Activated CD8-positive, alpha-beta memory T cell treated with anti-CD3 and anti-CD28 coated beads for 24 hours (primary cell): ENCODE data around the gene PDGFD.

Experiments
- DNase-seq: peaks from one replicate; pipeline ENCODE4 v3.0.0-alpha.2; 2020

The PDGFD gene

DNA sequence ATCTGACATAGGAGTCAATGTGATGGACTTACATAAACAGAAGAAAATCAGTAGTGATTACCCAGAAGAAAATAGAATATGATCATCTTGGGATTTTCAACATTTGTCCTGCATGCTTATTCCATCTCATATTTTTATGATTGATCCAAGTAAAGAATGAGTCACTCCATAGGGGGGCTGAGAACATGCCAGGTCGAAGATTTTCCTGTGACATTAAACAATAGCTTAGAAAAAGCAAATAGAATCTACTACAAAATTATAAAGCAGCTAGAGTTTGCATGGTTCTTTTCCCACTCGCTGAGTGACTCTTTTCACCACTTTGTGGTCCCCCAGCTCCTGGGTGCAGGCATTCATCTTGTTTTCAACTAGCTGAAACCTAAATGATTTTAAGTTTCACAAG is 71.2 kb downstream of the PDGFD start:
- DNase-seq: no peak

DNA sequence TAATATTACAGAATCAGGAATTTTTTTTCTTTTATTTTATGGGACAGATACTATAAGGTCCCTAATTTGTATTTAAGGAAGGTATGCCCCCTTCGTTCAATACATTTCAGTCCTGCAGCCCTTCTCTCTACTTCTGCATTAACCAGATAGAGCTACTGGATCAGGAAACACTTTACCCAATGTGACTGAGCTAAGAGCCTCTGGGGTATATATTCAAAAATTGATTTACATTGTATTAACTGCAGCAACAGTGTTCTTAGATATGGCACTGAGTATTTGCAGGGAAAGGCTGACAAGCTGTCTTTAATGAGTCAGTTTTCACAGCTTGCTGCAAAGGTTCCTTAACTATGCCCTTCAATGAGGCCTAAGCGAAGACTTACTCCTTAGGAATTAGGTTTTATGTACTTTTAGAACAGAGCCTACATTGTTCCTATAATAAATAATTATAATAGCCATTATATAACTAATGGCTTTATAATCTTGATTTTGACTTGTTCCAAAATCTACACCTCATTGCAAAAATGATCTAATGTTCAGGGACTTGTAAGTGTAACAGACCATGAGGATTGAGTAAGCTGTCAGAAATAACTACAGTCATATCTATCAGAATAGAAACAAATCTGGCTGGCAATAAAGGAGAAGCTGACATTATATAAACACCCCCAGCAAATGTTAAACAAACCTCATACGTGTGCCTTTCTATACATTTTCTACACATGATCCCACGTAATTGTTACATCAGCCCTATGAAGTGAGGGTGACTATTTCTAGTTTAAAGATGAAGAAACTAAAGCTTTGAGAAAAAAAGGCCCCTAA is 72.5 kb downstream of the PDGFD start:
- no peak for DNase-seq

DNA sequence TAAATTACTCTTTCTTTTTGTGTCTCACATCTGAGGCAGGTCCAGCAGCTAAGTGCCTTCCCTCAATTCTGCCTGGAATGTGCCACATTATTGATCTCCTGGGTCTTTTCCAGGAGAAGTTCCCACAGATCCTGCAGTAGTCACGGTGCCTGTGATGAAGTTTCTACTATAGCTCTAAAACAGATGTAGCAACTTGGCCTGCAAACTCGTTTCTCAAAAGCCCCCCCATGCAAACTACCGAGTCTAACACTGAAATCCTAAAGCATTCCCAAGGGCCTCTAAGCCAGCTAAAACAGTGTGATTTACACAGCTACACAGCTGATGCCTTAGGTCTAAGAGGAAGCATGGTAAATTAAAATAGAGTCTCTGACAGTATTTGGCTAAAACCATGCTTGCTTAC is 73.2 kb downstream of the PDGFD start:
- DNase-seq: no peak

DNA sequence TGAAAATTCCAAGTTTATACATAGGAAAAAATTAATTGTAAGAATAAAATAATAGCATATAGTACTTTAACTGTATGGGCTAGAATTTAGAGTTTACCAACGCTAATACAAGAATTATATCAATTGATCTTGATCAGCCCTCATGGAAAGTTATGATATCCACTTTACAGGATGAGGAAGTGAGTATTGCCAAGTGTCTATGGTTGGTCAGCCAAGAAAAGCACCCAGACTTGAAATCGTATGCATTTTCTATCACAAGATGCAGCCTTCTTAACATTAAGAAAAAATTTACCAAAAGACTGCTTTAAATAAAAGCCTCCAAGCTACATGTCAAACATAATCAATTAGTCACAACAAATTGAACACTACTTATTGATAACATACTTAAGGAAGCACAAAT is 74.5 kb downstream of the PDGFD start:
- DNase-seq: no peak

DNA sequence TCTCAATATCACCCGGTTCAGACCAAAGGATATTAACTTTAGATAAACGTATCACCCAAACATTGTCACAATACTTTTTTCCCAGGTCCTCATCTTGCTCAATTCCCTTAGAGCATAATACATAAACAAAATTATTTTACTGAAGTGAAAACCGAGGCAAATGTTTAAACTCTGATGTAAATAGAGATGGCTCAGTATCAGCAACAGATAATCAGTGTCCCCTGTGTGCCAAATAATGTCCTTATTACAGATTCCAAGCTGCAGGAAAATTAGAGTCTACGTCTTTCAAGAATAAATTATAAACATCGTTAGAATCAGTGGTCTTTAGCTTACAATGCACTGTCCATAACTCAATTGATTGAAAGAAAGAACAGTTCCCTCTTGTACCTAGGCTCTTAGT is 77.3 kb downstream of the PDGFD start:
- DNase-seq: no peak

DNA sequence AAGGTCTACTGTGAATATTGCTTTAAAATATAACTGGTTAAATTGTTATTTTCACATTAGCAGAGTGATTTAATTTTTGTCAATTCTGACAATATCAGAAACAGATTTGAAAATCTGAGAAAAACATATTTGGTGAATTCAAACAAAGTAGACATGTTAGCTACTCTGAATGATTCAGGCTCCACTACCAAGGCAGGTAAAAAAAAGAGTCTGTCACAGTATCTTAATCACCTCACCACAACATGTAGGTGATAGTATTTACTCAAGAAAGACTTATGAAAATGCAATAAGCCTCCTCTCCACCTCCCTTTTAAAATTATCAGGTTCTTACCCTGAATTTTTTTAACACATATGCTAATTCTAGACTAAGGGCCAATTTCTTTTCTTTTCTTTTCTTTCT is 85.0 kb downstream of the PDGFD start:
- no peak for DNase-seq

DNA sequence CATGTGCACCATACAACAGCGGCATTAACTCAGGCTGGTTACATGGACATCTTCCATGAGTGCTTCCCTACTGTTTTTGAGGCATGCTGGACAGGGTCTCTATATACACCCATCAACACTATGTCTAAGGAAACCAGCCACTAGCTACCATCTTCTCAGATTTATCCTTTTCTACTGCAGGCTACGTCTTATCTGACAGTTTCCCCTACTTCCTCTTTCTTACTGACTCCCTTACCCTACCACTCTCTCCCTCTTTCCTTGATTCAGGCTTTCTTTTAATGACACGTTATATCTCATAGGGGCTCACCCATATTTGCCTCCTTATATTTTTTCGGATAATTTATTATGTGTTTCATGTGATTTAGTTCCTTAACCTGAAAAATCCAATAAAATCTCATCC is 85.7 kb downstream of the PDGFD start:
- DNase-seq: no peak

DNA sequence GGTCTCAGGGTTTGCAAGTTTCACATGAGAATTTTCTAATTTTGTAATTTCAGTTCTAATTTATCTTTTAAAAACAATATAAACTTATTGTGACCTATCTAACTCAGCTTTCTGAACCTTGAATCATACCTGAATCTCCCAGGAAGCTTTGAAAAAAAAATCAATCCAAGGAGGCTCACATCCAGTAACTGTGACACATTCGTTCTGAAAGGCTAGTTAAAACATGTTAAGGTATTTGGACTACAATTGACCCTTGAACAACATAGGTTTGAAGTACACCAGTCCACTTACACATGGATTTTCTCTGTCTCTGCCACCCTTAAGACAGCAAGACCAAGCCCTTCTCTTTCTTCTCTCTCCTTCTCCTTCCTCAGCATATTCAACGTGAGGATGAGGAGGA is 87.5 kb downstream of the PDGFD start:
- DNase-seq: no peak

DNA sequence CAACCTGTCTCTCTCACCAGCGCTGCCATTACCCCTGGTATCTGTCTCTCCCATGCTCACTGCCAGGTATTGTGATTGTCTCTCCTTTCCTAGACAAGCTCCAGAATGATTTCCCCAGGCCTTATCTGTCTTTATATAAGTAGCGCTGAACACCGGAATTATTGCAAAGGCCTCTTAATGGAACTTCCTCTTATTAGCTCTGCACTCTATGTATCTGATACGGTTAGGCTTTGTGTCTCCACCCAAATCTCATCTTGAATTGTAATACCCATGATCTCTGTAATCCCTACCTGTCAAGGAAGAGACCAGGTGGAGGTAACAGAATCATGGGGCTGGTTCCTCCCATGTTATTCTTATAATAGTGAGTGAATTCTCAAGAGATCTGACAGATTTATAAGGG is 88.2 kb downstream of the PDGFD start:
- DNase-seq: no peak

DNA sequence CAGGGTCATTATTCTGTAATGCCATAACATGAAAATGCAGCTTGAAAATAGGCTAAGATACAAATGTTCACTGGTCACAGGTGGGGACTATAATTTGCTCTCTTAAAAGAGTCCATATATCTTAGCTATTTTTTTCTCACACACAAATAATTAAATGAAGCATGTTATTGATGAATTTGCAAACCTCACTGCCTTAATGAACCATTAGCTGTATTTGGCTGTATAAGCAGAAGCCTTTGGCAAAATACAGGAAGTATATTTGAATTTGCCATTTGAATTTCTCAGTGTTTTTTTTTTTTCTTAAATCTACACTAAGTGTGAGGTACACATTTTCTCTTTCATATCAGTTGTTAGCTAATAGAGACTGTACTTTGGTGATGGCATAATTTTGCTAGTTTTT is 88.9 kb downstream of the PDGFD start:
- DNase-seq: no peak

DNA sequence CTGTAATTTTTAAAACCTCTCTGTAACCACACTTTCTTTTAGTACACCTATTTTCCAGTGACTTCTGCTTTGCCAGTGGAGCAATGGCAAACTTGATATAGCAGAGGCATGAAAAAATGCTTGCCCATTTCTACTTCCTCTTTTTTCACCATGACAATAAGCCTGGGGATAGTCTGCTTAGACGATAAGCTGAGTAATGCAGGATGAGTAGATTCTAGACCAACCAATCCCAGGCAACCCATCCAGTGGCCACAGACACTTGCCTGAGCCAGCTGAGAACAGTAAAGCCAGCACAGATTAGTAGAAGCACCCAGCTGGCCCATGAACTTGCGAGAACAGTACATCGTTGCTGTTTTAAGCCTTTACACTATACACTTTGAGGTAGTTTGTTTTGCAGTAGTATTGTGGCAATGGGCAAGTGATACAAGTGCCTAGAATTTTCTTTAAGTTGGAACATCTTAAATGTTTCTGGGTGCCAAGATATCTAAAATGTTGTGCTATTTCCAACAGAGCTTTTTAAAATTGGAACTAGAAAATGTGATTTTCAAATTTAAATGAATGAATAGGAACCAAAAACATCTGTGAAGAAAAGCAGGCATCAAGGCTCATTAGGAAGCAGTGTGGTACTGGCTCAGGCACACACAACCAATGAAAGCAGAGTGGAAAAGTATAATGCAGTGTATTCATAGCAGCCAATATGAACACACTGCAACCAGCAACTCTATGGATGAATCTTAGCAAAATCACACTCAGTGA is 89.8 kb downstream of the PDGFD start:
- DNase-seq: no peak

DNA sequence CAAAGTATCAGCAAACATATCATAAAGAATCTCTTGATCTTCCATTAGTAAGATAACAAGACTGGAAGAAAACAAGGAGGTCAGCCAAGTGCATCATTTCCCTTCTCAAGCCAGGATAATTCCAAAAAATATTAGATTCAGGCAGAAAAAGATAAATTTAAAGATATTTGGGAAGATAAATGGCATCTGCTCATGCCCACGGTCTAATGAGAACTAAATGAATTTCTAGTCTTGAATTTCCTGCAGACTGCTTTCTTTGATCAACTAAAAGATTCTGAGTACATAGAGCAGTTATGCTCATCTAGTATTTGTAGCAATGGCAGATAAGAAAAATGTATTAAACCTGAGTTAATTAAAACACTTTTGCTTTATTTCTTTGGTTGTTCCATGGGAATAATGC is 96.4 kb downstream of the PDGFD start:
- DNase-seq: no peak

DNA sequence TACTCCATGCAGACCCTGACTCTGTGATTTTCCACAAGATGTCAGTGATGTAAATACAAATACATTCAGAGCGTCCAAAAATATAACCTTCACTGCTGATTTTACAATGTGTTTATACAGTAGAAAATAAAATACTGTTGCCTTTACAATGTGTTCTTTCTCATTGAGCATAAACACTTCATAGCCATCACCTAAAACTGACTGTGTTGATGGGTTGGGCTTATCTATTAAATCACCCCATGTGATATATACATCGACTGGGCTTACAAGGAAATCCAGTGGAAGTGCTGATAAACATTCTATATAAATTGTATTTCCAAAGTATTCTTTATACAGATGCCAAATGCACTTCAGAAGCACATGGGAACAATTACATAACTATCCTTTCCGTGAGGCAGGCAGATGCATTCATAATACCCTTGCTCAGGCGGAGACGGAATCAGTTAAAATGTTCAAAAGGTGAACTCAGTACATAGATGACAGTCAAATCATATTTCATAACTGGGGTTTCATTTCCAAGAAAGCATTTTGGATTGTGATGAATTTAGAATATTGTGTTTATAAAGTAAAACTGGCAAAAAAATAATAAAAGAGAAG is 99.8 kb downstream of the PDGFD start:
- DNase-seq: no peak

DNA sequence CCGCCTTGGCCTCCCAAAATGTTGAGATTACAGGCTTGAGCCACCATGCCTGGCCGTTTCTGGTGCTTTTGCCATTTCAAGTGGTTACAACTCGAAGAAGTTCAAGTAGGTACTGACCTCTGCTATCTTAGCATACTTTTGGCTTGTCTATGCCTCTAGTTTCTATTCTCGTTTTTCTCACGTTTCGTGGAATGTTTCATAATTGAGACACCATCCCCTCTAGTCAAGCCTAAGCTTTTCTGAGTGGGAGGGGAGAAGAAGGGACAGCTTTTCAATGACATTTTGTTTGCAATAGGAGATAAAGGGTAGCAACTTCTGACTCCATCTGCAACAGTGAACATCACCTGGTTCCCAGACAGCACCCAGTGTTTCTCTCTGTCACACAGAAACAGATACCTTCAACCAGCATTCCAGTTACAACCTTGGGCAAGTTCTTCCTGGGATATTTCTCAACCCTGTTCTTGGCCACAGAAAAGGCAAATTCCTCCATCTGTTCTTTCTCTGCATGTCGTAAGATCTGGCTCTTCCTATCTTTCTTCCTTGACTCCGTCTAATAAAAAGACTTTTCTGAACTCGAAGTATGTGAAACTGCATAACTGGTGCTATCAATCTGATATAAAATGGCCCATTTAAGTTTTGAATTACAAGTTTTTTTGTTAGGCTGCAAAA is 102.0 kb downstream of the PDGFD start:
- no peak for DNase-seq

DNA sequence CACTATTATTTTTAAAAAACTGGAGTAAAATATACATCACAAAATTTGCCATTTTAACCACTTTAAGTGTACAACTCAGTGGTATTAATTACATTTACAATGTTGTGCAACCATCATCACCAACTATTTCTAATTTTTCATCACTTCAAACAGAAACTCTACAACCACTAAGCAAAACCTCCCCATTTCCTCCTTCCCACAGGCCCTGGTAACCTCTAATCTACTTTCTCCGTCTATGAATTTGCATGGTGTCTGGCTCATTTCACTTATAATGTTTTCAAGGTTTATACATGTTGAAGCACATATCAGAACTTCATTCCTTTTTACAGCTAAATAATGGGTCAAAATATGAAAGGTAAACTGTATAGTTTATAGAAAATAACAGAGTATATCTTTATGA is 103.1 kb downstream of the PDGFD start:
- DNase-seq: no peak

DNA sequence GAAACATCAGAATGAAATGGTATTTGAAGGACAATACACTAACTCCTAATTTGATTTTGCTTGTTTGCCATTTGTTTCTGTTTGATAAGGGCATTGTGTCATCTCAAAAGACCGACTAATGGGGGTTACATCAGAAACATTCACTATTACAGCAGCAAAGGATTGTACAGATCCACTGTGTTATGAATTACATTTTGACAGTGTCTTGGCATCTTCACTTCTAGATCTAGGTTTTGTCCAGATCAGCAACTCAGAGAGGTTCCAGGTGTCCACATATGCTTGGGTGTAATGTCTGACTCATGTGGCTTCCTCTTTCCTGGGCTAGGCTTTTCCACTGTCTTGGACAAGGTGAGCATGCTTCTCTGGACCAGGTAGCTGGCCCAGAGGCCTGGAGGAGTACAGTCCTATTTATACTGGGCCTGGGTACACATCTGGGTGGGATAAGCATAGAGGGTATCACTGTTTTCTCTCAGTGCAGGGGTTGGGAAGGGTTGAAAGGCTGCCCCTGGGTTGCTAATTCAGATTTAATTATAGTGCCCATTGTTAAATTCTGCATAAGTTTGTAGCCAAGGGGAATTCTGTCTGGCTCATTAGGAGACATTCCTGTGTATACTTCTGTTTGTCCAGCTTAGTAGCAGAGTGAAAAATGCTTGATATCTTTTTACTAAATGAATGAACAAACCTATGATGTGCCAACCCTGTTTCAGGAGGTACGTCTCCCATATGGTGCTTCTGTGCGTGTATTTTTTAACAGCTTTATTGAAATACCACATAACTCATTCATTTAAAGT is 103.7 kb downstream of the PDGFD start:
- no peak for DNase-seq

DNA sequence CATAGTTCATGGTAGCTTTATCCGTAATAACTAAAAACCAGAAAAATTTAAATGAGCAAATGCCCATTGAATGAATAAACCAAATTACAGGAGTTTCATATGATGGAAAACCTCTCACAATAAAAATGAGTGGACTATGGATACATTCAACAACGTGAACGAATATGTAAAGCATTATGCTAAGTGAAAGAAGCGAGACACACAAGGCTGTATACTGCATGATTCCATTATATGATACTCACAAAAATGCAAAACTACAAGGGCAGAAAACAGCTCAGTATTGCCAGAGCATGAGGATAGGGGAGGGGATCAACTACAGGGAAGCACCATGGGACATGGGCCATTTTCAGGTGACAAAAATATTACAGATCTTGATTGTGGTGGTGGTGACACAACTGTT is 105.3 kb downstream of the PDGFD start:
- DNase-seq: no peak

DNA sequence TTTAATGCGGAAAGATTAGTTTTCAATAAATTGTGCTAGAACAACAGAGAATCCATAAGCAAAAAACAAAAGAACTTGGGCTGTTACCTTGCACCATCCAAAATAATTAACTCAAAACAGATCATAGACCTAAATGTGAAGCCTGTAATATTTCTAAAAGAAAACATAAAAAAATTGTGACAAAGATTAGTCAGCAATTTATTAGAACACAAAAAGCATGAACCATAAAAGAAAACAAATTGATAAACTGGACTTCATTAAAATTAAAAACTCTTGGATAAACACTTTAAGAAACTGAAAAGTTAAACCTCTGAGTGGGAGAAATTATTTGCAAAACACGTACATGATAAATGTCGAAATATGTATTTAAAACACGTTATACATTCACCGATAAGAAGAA is 106.0 kb downstream of the PDGFD start:
- DNase-seq: no peak

DNA sequence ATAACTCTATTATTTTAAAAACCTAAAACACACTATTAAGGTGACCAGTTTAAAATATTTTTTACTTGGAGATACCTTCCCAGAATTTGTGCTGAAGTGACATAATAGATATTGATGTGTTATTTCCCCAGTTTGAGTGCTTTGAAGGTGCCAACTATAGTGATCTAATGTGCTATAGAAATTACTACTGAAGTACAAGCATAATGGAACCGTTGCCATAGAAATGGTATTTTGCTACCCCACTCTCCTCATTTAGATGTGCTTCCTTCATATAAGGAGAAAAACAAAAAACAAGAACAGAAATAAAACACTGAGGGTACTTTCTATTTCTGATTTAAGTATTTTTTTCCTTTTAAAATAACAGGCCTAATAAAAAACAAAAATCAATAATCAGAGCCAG is 108.4 kb downstream of the PDGFD start:
- DNase-seq: no peak

DNA sequence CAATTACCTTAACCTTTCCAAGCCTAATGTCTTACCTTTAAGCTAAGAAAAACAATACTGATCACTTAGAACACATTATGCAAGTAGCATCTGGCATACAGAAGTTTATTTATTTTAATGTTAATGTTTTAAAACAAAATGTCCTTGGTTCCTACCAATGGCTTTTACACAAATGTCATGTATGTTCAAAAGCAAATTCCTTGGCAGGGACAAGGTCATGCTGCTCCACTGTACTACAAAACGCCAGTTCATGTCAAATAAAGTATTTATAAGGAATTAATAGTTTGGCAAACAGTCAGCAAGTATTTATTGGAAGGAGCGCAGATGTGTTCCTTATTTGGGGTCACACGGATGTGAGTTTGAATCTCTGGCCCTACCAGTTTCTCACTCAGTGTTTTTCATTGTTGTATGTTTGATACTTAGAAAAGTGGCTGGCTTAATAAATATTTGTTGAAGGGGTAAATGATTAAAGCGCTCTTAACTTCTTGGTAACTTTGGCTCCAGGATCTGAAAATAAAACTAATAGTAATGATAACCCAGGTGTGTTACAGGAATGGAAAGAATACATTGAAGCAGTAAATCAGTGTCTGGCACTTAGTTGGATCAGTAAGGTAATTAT is 108.9 kb downstream of the PDGFD start:
- no peak for DNase-seq

DNA sequence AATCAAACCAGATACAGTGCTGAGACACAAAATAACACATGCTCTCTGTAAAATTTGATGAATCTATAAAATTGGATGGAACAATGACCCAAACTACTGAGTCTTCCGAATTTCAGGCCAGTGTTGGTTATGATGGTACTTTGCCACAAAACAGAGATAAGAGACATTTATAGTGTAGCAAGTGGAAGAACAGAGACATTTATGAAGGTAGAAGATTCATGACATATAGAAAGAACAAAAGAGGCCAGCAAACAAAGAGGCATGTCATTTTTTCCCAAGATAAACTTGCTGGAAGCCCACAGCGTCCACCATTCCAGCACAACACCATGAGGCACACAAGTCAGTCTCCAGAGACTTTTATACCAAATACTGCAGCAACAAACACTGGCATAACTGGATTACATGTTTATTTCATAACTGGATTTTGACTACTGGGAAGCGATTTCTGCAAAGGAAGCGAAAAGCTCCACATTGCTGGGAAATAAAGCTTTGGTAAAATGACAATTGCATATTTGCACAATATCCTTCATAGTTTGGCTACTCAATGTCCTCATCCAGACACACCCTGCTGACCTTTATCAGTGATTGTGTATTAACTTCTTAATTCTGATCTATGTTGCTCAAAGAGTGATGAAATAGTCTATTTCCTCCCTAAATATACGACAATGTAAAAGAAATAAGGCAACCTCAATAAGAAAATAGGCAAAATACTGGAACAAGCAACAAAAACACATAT is 110.0 kb downstream of the PDGFD start:
- no peak for DNase-seq

DNA sequence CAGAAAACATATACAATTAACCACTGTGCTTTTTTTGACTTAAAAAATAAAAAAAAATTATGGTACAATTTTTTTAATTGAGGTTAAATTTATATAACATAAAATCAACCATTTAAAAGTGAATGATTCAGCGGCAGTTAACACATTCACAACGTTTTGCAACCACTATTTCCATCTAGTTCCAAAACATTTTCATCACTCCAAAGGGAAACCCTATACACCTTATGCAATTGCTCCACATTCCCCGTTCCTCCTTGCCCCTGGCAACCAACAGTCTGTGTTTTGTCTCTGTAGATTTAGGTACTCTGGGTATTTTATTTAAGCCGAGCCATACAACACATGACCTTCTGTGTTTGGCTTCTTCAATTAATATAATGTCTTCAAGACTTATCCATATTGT is 112.2 kb downstream of the PDGFD start:
- DNase-seq: no peak
